ENCODE data around the gene IRS1. TPM values are rescaled to one million over a fixed set of nuclear protein-coding genes. Genes with fewer than 3 reads are reported as not detected.
A peak's percentile ranks its signal among the peaks of the same experiment; 100 is the strongest.

Gene IRS1
- polyA plus RNA-seq, 2 of the 4 experiments (the other 2 are of a cell fraction), result 10.4 to 13.9 TPM

DNA sequence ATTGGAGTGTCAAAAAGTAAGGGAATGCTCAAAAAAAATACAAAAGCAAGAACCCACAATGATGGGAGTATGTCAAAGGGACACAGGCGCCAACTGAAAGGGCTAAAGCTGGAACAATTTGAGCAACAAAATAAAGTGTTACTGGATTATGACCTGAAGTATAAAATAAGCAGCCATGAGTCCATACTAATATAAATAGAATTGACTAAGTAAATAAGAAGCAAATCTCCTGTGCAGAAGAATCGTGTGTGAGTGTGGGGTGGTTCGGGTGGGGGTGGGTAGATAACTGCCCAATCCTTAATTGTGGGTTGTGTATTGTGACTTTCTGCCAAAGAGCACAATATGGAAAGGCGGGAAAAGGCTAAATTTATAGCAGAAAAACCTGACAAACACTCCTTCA lies 23.5 kb downstream of the IRS1 start:
- ATAC-seq (no peak), FAIRE-seq (no peak), DNase-seq (ENCODE audit: low read depth in 1 of 2, low spot score in 1 of 2) (no peak)
- POLR2A ChIA-PET, result no interaction called here
- CTCF ChIA-PET, result no interaction called here
- peaks cover 7% of the 10 kb centered on the region; the same call in 1 of the 3 replicates for H3K9me3 ChIP-seq
- TF ChIP-seq, protein P1, sequence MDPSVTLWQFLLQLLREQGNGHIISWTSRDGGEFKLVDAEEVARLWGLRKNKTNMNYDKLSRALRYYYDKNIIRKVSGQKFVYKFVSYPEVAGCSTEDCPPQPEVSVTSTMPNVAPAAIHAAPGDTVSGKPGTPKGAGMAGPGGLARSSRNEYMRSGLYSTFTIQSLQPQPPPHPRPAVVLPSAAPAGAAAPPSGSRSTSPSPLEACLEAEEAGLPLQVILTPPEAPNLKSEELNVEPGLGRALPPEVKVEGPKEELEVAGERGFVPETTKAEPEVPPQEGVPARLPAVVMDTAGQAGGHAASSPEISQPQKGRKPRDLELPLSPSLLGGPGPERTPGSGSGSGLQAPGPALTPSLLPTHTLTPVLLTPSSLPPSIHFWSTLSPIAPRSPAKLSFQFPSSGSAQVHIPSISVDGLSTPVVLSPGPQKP (IDR thresholded peaks at IDR 0.05; ENCODE audit: low read depth, low read length), result no peak
- TF ChIP-seq FOSL2 (IDR thresholded peaks at IDR 0.05) (no peak), FOSL2 (CRISPR knock-in tag; IDR thresholded peaks at IDR 0.05) (no peak), HEYL (CRISPR knock-in tag; IDR thresholded peaks at IDR 0.05) (no peak)
- no peak overlapping the region for H3K4me3 ChIP-seq
- H3K4me2 ChIP-seq, result no peak overlapping the region
- H3K27ac ChIP-seq, result no peak overlapping the region
- H3K4me1 ChIP-seq, result peaks cover 29% of the 10 kb centered on the region
- WGBS (ENCODE audit: missing lambda C conversion rate), result 93% methylated on average over 4 of the region's 4 CpGs

DNA sequence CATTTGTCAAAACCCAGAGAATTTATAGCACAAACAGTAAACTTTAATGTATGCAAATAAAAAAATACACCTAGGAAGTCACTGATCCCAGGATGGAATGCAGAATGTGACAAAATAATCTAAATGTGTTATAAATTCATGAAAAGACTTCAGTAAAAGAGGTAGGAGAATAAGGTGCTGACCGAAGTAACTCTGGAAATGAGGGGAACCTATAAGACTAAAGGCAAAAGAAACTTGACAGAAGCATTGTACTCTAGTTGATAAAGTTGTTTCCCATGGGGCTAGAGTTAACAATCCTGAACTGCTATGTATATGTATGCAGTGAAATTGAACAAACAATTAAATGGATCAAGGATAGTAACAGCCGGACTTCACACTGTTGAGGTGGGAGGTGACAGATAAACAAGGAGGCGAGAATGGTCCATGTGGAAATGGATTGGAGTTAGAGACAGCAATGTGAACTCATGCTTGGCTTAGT lies 24.5 kb downstream of the IRS1 start:
- H3K4me3 ChIP-seq, result no peak overlapping the region
- POLR2A ChIA-PET, result no interaction called here
- peaks cover 7% of the 10 kb centered on the region; the same call in 1 of the 3 replicates for H3K9me3 ChIP-seq
- no peak for ATAC-seq
- no peak overlapping the region for H3K27ac ChIP-seq
- DNase-seq (ENCODE audit: low read depth in 1 of 2, low spot score in 1 of 2), result no peak
- 95% methylated on average over 3 of the region's 3 CpGs for WGBS (ENCODE audit: missing lambda C conversion rate)
- H3K4me2 ChIP-seq, result no peak overlapping the region
- no peak for FAIRE-seq
- H3K4me1 ChIP-seq, result peaks cover 35% of the 10 kb centered on the region
- CTCF ChIA-PET, result no interaction called here
- TF ChIP-seq HOXA7 (CRISPR knock-in tag; IDR thresholded peaks at IDR 0.05) (no peak), ZNF302 (CRISPR knock-in tag; IDR thresholded peaks at IDR 0.05) (no peak), MAZ (IDR thresholded peaks at IDR 0.05; ENCODE audit: borderline replicate concordance, low read depth, low read length) (no peak), NR3C1 (IDR thresholded peaks at IDR 0.05) (no peak), EHF (CRISPR knock-in tag; IDR thresholded peaks at IDR 0.05) (no peak), RAD21 (conservative IDR thresholded peaks at IDR 0.05 in 1 of 2, IDR thresholded peaks at IDR 0.05 in 1 of 2) (no peak), ESRRA (IDR thresholded peaks at IDR 0.05; ENCODE audit: borderline replicate concordance, low read length) (no peak)

DNA sequence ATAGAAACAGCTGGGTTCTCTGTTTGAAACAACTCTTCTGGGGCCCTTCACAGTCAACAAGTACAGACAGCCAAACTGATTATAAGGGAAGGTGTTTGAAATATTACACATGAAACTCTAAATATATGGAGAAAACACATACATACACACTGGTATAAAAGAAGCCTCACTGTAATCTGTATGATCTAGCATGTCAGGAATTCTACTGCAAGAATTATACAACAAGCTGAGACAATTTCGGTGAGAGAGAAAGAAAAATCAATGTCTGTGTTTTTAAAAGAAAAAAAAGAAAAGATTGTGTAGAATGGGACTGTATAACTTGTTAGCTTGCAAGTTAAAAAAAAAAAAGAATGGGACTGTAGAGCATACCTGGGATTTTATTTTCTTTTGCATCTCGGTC lies 26.3 kb downstream of the IRS1 start:
- H3K9me3 ChIP-seq, result peaks cover 7% of the 10 kb centered on the region; the same call in 1 of the 3 replicates
- no peak overlapping the region for H3K4me3 ChIP-seq
- POLR2A ChIA-PET, result no interaction called here
- DNase-seq (ENCODE audit: low read depth in 1 of 2, low spot score in 1 of 2) (no peak), ATAC-seq (no peak), FAIRE-seq (no peak)
- no peak overlapping the region for H3K27ac ChIP-seq
- WGBS (ENCODE audit: missing lambda C conversion rate), result 75% methylated on average over 2 of the region's 2 CpGs
- CTCF ChIA-PET, result interaction anchor here (0.5 to 1.2 kb wide), 3 partner anchors 10 to 1102 kb away, joined by 3 to 6 read pairs (median 3); no protein-coding TSS in a partner anchor
- peaks cover 35% of the 10 kb centered on the region for H3K4me1 ChIP-seq
- H3K4me2 ChIP-seq, result peak overlapping the region; percentile 56
- no peak for TF ChIP-seq ZFP36 (IDR thresholded peaks at IDR 0.05; ENCODE audit: borderline replicate concordance, partially characterized antibody)
- no peak for TF ChIP-seq RNF2 (IDR thresholded peaks at IDR 0.05; ENCODE audit: borderline replicate concordance, low read depth)
- TF ChIP-seq EP300 (IDR thresholded peaks at IDR 0.05), result no peak
- TF ChIP-seq NFE2L2 (conservative IDR thresholded peaks at IDR 0.05; ENCODE audit: low read length), result no peak
- no peak for TF ChIP-seq CHD2 (IDR thresholded peaks at IDR 0.05; ENCODE audit: low read length, partially characterized antibody)
- TF ChIP-seq FOXS1 (CRISPR knock-in tag; IDR thresholded peaks at IDR 0.05), result no peak
- TF ChIP-seq, protein P2, sequence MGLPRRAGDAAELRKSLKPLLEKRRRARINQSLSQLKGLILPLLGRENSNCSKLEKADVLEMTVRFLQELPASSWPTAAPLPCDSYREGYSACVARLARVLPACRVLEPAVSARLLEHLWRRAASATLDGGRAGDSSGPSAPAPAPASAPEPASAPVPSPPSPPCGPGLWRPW (IDR thresholded peaks at IDR 0.05), result no peak

DNA sequence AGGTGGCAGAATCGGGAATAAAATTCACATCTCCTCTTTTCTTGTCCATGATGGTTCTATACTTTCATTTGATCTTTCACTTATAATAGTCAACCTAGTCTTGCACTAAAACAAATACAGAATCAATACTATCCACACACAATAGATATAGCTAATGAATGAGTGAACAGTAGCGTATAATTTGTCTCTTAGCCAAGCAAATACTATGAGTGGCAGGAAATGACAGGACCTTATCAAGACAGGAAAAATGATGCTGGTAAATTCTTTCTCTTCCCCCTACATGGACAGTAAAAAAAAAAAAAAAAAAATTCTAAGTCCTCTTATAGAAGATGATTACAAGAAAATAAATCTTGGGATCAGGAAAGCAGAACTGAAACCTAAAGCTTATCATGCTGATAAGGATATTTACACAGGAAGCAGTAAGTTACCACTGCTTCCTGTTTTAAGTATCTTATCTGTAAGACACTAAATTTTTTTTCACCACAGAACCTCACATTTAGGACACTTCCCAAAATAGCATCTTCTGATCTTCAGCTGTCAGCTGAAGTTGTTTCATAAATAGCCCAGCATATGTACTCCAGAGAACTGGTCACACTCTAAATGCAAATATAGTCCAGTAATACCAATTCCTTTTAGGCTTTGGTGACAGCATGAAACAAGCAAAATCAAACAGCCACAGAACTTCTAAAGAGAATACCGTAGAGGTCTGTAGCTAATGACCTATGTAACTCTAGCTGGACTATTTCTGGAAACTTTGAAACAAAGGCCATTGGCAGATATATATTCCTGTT lies 27.0 kb downstream of the IRS1 start:
- H3K27ac ChIP-seq, result 0 out of 6 replicates have a peak overlapping the region, but pooled peaks of 1 of the 2 experiments have one; percentile 9
- peak in 1 of 2 experiments; percentile 29; a peak in 2 of 6 replicates for ATAC-seq
- peaks cover 7% of the 10 kb centered on the region; the same call in 1 of the 3 replicates for H3K9me3 ChIP-seq
- ChIA-PET POLR2A (interaction anchor here (0.7 kb wide), 1 partner anchor 26 kb away, joined by 3 read pairs; no protein-coding TSS in a partner anchor), CTCF (interaction anchor here (0.7 to 1.2 kb wide), 3 partner anchors 9 to 73 kb away, joined by 3 to 6 read pairs (median 4); no protein-coding TSS in a partner anchor)
- peak overlapping the region; percentile 56 for H3K4me2 ChIP-seq
- TF ChIP-seq ESRRA (IDR thresholded peaks at IDR 0.05; ENCODE audit: borderline replicate concordance, low read length) (no peak), MAFK (IDR thresholded peaks at IDR 0.05; ENCODE audit: partially characterized antibody) (no peak), GATA3 (IDR thresholded peaks at IDR 0.05; ENCODE audit: borderline replicate concordance) (0 out of 2 replicates have a peak, but pooled peaks have one; percentile 19), POLR2A (IDR thresholded peaks at IDR 0.05; ENCODE audit: low read length) (no peak)
- no peak for DNase-seq (ENCODE audit: low read depth in 1 of 2, low spot score in 1 of 2)
- WGBS (ENCODE audit: missing lambda C conversion rate), result 54% methylated on average over 3 of the region's 3 CpGs
- FAIRE-seq, result no peak
- no peak overlapping the region for H3K4me3 ChIP-seq
- H3K4me1 ChIP-seq, result peaks cover 35% of the 10 kb centered on the region
